Endothelial cell of umbilical vein (primary cell): ENCODE results near the gene FGF23.

Experiments
- MYC ChIP-seq: IDR thresholded peaks from one replicate; pipeline ENCODE4 v1.6.1; 2011; ENCODE audit warnings: mild to moderate bottlenecking, low read depth, low read length
- POLR2AphosphoS5 ChIP-seq: IDR thresholded peaks from 2 replicates; pipeline ENCODE4 v1.6.1; 2012; ENCODE audit warnings: low read depth, mild to moderate bottlenecking, control low read depth, low read length, moderate library complexity; ENCODE audit not compliant: insufficient read depth
- TF ChIP-seq, protein P1 (sequence below), 2 donors: IDR thresholded peaks; 1 replicate in 1 of 2; 2 replicates in 1 of 2; pipeline ENCODE4 v1.5.1; 2011; ENCODE audit warnings: low read length in 2 of 2, mild to moderate bottlenecking in 2 of 2, moderate library complexity in 2 of 2, control low read depth in 1 of 2, inconsistent platforms in 1 of 2, low read depth in 1 of 2; ENCODE audit not compliant: insufficient read depth in 1 of 2; ENCODE audit errors: extremely low read depth in 1 of 2

DNA sequence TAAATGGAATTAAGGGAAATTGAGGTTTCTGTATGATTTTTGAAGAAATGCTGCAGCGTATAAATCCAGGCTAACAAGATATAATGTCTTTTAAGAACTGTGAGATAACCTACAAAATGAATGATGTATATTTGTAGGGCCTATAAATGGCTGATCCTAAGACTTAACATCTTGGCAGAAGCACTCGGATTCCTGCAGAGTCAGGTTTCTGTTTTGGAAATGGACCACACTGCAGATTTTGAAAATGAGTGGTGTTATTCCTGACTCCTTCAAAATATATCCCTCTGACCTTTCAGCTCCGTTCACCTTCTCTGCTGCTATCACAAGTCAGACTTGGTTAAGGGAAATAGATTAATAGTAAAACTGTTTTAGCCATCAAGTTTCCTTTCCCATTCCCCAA, 53.5 kb downstream of the FGF23 start:
- TF ChIP-seq, protein P1, sequence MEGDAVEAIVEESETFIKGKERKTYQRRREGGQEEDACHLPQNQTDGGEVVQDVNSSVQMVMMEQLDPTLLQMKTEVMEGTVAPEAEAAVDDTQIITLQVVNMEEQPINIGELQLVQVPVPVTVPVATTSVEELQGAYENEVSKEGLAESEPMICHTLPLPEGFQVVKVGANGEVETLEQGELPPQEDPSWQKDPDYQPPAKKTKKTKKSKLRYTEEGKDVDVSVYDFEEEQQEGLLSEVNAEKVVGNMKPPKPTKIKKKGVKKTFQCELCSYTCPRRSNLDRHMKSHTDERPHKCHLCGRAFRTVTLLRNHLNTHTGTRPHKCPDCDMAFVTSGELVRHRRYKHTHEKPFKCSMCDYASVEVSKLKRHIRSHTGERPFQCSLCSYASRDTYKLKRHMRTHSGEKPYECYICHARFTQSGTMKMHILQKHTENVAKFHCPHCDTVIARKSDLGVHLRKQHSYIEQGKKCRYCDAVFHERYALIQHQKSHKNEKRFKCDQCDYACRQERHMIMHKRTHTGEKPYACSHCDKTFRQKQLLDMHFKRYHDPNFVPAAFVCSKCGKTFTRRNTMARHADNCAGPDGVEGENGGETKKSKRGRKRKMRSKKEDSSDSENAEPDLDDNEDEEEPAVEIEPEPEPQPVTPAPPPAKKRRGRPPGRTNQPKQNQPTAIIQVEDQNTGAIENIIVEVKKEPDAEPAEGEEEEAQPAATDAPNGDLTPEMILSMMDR (IDR thresholded peaks at IDR 0.05; ENCODE audit: extremely low read depth in 1 of 2, insufficient read depth in 1 of 2, low read depth in 1 of 2, low read length in 2 of 2): no peak
- TF ChIP-seq POLR2AphosphoS5 (no peak), MYC (no peak)
